HG03457 (cell line): ENCODE data around the gene ERCC6L2.

Experiments
- ATAC-seq: cut with Tn5 transposase; IDR thresholded peaks from one replicate; pipeline ENCODE4 v1.9.1; 2021; ENCODE audit warnings: moderate number of reproducible peaks; ENCODE audit not compliant: unreplicated experiment

Gene ERCC6L2

DNA sequence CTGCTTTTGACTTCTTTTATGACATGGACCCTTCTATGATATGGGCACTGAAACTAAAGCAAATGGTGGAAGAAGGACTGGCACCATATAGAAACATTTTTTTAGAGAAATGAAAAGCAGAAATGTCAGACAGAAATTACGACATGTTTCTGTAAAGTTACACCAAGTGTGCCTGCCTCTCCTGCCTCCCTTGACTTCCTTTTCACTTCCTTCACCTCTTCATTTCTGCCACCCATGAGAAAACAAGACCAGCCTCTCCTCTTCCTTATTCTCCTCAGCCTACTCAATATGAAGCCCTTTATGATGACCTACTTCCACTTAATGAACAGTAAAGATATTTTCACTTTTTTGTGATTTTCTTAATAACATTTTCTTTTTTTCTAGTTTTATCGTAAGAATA lies 44.5 kb downstream of the ERCC6L2 start:
- no peak for ATAC-seq

DNA sequence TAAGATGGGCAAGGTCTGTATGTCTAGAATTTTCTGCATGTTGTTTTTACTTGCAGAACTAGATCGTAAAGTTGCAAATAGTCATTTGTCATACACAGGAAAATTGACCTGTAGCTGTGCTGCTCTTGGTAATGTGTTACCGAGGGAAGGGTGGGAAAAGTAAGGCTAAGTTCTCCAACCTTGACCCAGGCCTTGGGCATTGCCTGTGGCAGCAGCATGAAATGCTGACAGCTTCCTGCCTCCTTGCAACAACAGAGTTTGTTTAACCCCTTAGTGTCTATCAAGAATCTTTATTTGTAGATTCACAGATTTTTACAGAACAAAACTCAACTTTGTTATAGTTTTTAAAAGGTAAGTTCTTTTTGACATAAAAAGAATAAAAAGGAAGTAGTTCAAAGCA lies 48.3 kb downstream of the ERCC6L2 start:
- ATAC-seq, result no peak

DNA sequence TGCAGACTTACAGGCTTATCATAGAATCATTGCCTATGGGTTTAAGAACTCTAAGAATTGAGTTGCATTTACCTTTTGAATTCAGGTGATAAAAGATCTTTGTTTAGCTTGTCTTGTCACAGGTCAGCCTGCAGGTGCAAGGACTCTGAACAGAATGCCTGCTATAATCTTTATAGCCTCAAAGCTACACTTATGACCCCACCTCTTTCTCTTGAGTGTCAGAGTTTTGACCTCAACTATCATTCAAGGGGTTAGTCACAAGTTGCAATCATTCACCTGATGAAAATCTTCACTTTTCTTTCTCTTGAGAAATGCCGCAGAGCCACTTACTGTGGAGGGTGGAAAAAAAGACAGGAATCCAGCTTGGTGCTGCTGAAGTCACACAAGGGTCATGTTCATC lies 49.5 kb downstream of the ERCC6L2 start:
- no peak for ATAC-seq

DNA sequence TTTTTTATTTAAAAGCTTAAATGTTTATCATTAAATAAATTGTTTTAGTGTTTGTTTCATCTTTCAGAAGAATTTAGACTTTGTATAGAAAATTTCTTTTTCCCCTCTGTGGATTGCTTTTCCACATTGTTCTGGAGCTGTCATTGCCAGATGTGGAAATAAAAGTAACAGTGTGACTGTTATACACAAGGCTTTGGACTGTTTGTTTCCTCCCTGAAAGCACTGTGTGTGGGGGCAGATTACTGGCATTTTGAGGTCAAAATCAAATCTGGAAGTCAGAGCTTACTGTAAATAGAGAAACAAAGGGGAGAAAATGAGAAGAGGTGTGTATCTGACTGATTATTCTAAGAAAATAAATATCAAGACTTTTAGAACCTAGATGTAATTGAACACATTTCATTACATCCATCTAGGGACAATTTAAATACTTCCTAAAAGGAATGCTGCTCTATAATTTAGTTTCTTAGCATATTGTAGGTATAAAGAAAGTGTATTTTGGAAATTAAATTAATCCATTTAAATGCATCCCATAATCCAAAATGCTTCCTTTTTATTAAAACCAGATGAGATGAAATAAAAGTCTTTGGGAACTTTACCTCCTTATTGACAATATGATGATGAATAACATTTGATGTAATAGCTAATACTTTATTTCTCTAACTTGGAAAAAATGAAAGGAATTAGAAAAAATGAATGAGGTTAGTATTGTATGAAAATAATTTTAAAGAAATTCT lies 51.9 kb downstream of the ERCC6L2 start:
- no peak for ATAC-seq

DNA sequence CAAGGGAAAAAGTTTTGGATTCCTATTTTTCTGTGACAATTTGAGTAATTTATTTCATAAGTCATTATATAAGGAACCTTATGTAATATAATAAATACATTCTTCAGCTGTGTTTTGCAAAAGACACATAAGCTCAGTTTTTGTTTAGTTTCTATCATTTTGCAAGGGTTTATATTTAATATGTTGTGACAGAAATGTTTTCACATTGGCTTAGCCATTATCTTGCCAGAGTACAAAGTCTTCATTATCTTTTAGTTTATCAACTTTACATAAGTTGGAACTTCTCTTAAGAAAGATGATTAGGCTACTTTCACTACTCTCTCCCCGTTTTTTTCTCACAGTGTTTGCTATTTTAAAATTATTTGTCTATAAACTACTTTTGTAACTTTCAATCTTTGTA lies 54.8 kb downstream of the ERCC6L2 start:
- no peak for ATAC-seq

DNA sequence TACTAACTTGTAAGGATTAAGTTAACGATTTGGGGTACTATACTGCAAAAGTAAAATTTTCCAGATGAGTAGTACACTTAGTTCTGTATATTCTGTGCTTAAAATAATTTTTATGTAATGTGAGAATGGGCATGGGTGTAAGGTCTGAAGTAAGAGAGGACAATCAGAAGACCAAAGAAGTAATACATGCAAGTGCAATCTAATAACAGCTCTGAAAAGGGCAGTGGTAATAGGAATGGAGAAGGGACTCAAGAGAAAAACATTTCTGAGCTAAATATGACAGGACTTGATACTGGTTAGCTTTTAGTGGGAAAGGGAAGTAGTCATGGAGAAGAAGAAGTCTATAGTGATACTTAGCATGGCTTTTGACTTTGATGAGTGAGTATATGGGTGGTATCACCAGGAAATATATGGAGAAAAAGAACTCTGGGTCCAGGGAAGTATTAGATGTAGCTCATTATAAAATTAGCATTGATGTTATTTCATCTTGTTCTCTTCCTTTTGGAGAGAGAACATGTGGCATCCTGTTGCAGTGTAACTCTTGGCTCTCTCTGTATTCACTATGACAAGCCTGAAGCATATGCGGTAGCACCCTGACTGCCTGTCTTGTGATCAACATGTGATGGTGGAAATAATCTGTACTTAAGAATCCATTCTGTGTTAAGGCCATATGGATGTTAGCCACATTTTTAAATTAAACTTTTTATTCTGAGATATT lies 60.5 kb downstream of the ERCC6L2 start:
- no peak for ATAC-seq

DNA sequence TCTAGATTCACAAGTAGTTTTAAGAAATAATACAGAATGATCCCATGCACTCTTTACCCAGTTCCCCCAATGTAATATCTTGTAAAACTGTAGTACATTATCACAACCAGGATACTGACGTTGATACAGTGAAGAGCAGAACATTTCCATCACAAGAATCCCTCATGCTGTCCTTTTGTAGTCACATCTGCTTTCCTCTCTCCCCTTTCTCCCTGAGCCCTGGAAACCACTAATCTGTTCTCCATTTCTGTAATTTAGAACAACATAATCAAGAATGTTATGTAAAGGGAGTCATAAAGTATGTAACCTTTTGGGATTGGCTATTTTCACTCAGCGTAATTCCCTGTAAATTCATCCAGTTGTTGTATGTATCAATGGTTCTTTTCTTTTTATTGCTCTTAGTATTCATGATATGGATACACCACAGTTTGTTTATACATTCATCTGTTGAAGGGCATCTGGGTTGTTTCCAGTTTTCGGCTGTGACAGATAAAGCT lies 61.1 kb downstream of the ERCC6L2 start:
- ATAC-seq, result no peak

DNA sequence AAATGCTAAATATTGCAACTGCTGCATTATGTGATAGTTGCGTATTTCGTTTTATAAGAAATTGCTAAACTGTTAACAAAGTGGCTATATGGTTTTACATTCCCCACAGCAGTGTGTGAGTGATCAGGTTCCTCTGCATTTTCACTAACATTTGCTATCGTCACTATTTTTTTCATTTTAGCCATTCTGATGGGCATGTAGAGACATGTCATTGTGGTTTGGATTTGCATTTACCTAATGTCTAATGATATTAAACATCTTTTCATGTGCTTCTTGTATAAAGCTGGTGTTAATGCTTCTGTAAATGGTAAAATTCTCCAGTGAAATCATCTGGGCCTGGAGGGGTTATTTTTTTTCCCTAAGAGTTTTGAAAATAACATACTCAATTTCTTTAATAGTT lies 61.6 kb downstream of the ERCC6L2 start:
- ATAC-seq, result no peak

DNA sequence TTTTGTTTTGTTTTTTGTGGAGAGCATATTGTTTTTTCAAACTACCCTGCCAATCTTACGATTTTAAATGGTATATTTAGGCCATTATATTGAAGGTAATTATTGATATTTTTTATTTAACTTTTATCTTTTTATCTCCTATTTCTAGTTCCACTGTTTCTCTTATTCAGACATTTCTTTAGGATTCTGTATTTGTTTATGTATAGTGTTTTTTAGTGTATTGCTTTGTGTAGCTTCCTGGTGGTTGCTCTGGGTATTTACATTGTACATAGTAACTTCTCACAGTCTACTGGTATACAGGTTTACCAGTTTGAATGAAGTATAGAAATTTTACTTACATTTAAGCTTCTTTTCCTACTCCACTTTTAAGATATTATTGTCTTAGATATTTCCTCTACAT lies 63.2 kb downstream of the ERCC6L2 start:
- ATAC-seq, result no peak

DNA sequence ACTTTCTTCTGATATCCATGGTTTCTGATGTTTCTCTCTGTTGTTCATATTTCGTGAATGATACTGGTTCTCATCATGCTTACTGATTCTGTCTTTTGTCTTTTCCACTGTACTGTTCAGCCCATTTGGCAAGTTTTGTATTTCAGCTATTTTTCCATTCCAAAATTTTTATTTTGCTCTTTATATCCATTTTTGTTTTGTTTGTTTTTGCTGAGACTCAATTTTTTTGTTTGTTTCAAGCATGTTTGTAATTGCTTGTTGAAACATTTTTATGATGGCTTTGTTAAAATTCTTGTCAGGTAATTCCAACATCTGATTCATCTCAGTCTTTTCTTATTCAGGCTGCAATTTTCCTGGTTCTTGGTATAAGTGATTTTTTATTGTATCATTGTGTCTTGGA lies 64.0 kb downstream of the ERCC6L2 start:
- no peak for ATAC-seq

DNA sequence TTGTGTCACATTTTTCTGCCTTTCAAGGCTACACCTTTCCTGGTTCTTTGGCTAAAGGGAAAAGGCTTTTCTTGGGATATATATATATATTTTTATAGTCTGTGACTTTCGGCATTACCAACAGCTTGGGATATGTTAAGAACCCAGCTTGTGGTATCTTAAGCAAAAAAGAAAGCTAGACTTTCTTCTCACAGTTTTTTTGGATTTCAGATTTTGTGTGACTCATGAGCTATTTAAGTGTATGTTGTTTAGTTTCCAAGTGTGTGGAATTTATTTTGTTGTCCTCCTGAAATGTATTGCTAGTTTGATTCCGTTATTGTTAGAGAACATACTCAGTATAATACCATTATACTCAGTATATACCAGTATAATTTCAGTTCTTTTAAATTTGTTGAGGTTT lies 64.8 kb downstream of the ERCC6L2 start:
- no peak for ATAC-seq

DNA sequence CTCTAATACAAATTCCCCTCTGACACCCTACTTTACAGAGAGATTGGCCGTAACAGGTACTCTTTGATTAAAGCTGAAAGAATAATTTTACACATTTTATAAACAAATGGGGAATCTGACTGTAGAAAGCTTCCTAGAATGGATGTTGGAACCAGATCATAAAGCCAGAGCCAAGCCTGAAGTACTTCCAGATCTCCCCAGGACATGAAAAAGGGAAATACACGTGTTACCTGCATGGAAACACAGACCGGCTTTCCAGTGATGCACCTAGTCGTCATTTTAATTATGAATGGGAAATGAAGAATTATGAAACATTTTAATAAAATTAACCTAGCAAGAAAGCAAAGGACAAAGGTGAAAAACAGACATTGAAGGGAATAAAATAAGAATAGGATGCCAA lies 66.5 kb downstream of the ERCC6L2 start:
- no peak for ATAC-seq

DNA sequence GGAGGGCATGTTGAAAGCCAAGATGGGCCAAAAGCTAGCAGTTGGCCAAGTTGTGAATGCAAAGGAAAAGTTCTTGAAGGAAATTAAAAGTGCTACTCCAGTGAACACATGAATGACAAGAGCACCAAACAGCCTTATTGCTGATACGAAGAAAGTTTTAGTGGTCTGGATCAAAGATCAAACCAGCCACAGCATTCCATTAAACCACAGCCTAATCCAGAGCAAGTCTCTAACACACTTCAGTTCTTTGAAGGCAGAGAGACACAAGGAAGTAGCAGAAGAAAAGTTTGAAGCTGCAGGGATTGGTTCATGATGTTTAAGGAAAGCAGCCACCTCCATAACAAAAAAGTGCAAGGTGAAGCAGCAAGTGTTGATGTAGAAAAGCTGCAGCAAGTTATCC lies 71.6 kb downstream of the ERCC6L2 start:
- ATAC-seq, result no peak

DNA sequence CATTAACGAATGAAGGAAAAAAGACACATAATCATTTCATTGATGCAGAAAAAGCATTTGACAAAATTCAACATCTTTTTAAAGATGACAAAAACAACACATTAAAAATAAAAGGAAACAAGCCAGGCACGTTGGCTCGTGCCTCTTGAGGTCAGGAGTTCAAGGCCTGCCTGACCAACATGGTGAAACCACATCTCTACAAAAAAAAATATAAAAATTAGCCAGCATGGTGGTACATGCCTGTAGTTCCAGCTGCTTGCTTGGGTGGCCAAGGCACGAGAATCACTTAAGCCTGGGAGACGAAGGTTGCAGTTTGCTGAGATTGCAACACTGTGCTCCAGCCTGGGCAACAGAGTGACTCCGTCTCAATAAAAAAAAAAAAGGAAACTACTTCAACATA lies 77.0 kb downstream of the ERCC6L2 start:
- ATAC-seq, result no peak

DNA sequence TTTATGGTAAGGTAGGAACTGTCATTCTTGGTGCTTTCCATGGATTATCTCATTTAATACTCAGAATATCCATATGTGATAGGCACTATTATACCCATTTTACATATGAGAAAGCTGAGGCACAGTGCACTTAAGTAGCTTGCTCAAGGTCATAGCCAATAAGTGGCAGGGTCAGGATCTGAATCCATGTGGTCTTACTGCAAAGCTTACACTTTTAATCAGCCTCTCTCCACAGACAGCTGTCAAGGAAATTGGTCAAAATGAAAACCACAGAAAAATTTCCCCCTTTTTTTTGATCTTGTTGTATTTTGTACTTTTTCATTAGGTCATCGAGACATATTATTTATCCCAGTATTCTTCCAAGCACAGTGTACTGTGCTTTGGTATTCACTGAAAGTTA lies 78.5 kb downstream of the ERCC6L2 start:
- ATAC-seq, result no peak

DNA sequence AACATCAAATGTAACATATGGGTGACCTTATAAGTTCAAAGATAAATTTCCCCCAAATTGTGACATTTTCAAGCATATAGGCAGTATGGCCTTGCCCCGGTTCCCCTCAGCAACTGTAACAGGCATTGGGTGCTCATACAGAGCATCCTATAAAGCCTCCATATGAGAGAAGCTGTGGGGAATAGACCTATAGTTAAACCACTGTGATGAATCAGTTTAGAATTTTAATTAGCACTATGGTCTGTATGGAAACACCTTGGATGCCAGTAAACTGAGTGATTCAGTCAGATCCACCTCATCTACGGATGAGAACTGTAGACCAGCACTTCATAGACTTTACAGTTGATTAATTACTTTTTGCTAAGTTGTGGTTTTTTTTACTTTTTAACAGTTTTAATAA lies 79.4 kb downstream of the ERCC6L2 start:
- ATAC-seq, result no peak

DNA sequence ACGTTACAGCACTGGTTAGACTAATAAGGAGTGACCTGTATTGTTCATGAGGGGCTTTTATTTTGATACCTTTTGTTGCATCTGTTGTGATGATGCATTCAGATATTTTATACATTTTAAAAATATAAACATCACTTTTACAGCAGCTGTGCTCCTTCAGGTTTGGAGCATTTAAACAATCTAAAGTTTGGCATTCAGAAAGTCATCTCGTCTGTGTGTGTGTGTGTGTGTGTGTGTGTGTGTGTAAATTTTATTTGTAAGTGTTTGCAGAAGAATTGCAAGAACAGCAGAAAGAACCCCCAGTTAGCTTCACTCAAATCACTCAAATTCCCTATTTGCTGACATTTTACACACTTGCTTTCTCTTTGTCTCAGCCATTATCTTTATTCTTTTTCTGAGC lies 87.4 kb downstream of the ERCC6L2 start:
- ATAC-seq, result no peak

DNA sequence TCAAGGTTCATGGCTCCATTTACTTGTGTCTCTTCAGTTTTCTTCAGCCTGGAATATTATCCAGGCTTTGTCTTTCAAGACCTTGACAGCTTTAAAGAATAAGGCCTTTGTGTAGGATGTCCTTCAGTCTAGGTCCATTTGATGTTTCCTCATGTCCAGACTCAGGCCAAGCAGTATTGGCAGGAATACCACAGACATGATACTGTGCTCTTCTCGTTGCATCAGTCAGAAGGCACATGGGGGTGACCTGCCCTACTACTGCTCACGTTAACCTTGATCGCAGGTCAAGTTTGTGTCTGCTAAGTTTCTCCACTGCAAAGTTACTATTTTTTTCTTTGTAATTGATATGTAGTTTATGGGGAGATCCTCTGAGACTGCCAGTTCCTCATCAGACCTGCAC lies 88.2 kb downstream of the ERCC6L2 start:
- ATAC-seq, result no peak

DNA sequence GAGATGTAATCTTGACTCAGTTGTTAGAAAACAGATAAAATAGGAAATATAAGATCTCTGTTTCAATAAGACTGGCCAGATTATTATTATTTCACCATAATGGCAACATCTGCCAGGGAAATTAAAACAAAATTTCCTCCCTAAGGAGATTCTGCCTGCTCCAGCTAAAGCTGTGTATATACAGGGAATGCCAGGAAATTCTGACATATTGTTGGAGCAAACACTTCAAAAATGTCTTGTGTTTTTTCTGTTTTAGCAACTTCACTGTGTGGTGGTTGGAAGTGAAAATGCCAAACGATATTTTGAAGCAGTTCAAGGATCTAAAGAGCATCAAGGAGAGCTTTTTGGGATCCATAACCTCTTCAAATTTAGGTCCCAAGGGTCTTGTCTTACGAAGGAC lies 90.8 kb downstream of the ERCC6L2 start:
- ATAC-seq, result no peak

DNA sequence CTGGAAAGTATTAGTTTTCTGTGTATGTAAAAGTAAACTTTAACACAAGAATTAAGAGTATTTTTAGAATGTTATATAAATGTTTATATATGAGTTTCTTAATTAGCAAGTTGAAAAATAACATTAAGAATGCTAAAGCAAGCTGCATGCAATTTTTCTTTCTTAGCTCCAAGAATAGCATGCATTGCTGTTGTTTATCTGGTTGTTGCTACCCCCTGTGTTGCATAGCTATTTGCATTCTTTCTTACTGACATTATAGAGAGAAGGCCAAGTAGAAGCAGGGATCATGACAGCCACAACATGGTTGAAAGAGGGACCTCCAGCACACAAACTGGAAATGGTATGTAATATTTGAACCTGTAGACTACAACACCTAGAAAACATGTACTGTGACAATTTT lies 94.8 kb downstream of the ERCC6L2 start:
- ATAC-seq, result no peak

DNA sequence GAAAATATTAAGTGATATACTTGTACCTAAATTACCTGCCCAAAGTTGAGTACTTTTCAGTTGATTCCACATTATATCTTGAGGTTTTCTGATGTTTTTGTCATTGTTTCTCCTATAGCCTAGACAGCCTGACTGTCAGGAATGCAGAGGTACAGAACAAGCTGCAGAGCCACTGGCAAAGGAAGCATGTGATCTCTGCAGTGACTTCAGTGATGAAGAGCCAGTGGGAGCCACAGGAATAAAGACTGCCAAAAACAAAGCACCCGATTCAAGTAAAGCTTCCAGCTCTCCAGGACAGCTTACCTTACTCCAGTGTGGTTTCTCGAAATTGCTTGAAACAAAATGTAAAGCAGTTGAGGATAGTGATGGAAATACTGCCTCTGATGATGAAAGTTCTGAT lies 96.3 kb downstream of the ERCC6L2 start:
- ATAC-seq, result no peak

DNA sequence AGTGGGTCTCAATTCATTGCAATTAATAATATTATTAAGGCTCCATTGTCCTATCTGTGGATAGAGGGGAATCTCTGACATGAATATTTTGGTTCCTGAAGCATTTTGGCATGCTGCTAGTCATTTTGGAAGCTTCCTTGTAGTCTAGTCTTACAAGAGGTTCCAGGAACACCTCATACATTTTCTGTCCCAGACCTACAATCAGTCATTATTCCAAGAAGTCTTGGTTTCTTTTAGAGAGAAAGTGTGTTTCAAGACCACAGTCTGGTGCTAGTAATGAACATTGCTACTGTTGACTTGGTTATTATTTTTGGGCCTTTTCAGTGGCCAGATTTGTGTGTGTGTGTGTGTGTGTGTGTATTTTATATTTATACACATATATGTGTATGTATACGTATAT lies 98.9 kb downstream of the ERCC6L2 start:
- no peak for ATAC-seq

DNA sequence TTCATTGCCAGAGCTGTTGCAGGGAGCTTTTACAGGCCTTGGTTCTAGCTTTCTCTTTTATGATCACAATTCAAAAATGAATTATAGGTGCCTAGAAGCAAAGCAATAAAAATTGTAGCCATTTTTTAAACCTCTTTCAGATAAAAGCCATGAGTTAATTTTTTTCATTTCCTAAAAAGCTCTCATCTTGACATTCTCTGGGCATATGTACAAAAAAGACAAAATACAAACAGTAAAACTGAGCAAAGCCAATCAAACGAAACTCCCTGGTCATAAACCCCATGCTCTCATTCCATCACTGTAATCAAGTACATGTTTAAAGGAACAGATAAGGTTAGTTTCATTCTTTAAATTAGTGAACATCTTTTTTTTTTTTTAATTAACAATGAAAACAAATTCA lies 101.9 kb downstream of the ERCC6L2 start:
- ATAC-seq, result no peak
